ENCODE measurements around the gene CFH.

DNA sequence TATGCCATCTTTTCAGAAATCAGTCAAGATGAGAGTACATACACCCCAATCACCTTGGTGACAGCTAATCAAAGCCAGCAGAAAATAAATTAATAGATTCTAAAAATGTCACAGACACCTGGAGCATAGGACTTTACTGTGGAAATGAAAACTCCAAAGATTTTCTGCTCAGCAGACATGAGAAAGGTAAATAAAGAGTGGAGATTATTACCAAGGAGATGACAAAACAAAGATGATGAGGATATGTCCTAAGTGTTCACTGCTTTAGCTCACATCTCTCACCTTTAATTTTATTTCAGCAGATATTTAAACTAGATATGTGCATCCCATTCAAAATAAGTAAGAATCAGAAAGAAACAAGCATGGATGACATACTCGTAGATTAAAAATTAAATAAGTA is 28.8 kb upstream of the CFH start:
- TF ChIP-seq, protein P1, sequence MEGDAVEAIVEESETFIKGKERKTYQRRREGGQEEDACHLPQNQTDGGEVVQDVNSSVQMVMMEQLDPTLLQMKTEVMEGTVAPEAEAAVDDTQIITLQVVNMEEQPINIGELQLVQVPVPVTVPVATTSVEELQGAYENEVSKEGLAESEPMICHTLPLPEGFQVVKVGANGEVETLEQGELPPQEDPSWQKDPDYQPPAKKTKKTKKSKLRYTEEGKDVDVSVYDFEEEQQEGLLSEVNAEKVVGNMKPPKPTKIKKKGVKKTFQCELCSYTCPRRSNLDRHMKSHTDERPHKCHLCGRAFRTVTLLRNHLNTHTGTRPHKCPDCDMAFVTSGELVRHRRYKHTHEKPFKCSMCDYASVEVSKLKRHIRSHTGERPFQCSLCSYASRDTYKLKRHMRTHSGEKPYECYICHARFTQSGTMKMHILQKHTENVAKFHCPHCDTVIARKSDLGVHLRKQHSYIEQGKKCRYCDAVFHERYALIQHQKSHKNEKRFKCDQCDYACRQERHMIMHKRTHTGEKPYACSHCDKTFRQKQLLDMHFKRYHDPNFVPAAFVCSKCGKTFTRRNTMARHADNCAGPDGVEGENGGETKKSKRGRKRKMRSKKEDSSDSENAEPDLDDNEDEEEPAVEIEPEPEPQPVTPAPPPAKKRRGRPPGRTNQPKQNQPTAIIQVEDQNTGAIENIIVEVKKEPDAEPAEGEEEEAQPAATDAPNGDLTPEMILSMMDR (IDR thresholded peaks at IDR 0.05) = no peak
- TF ChIP-seq POLR2AphosphoS5 (IDR thresholded peaks at IDR 0.05) (no peak), POLR2A (IDR thresholded peaks at IDR 0.05) (no peak)

Data from prostate gland (tissue), 2 donors.